NCI-H1092 (cell line): ENCODE measurements around the gene ARHGEF37.
A peak's percentile ranks its signal among the peaks of the same experiment; 100 is the strongest.
"Not testable (repeated sequence)": the region's sequence is repeated elsewhere in the genome, so short reads cannot be mapped to it uniquely, and the experiment has no call there.

Experiments used
- DNase-seq: peaks from one replicate; lab custom pipeline; 2025; lab: John Stamatoyannopoulos, UW

ARHGEF37 gene

GRCh38 chr5:149649730-149650129 is 68.4 kb downstream of the ARHGEF37 start:
- not testable (repeated sequence) for DNase-seq

- DNase-seq, result no peak
These were observed 70.4 kb downstream of the ARHGEF37 start for GRCh38 chr5:149651686-149652085.

- no peak for DNase-seq
These were observed 71.4 kb downstream of the ARHGEF37 start for GRCh38 chr5:149652697-149653096.

- DNase-seq, result peak; percentile 16
These were observed 72.9 kb downstream of the ARHGEF37 start for GRCh38 chr5:149654231-149654630.

- no peak for DNase-seq
These were observed 73.7 kb downstream of the ARHGEF37 start for GRCh38 chr5:149654883-149655505.

- DNase-seq, result peak; percentile 24
These were observed 75.4 kb downstream of the ARHGEF37 start for GRCh38 chr5:149656576-149657182.

- DNase-seq, result no peak
These were observed 76.0 kb downstream of the ARHGEF37 start for GRCh38 chr5:149657324-149657723.

- no peak for DNase-seq
These were observed 77.0 kb downstream of the ARHGEF37 start for GRCh38 chr5:149658299-149658698.

- DNase-seq, result no peak
These were observed 82.8 kb downstream of the ARHGEF37 start for GRCh38 chr5:149664083-149664482.

- no peak for DNase-seq
These were observed 83.5 kb downstream of the ARHGEF37 start for GRCh38 chr5:149664666-149665415.

GRCh38 chr5:149665416-149666175 is 84.3 kb downstream of the ARHGEF37 start:
- no peak for DNase-seq

GRCh38 chr5:149666212-149666852 is 85.0 kb downstream of the ARHGEF37 start:
- no peak for DNase-seq

- no peak for DNase-seq
These were observed 86.0 kb downstream of the ARHGEF37 start for GRCh38 chr5:149667084-149667828.

- no peak for DNase-seq
These were observed 86.6 kb downstream of the ARHGEF37 start for GRCh38 chr5:149667829-149668330.

- not testable (repeated sequence) for DNase-seq
These were observed 88.0 kb downstream of the ARHGEF37 start for GRCh38 chr5:149669273-149669672.

- peak; percentile 43 for DNase-seq
These were observed 90.2 kb downstream of the ARHGEF37 start for GRCh38 chr5:149671544-149671943.

- DNase-seq, result peak; percentile 20
These were observed 91.6 kb downstream of the ARHGEF37 start for GRCh38 chr5:149672701-149673476.

GRCh38 chr5:149674686-149675085 is 93.4 kb downstream of the ARHGEF37 start:
- no peak for DNase-seq

GRCh38 chr5:149675610-149676201 is 94.4 kb downstream of the ARHGEF37 start:
- no peak for DNase-seq

- DNase-seq, result no peak
These were observed 96.4 kb downstream of the ARHGEF37 start for GRCh38 chr5:149677731-149678130.
